A673 (cell line): ENCODE results near the gene GABRG3. TPM values are rescaled to one million over a fixed set of nuclear protein-coding genes. Genes with fewer than 3 reads are reported as not detected.

Experiments
- Bru-seq: library from RNA; stranded (reverse); fragments of 400-500 nt; gene quantifications from one replicate; lab custom pipeline; 2021; lab: Mats Ljungman, UMichigan
- BruChase-seq, 2 experiments: library from RNA; stranded (reverse); fragments of 400-500 nt; gene quantifications; one replicate each; lab custom pipeline; 2021; lab: Mats Ljungman, UMichigan
- BruUV-seq: library from RNA; stranded (reverse); fragments of 400-500 nt; replicated peaks from 2 replicates; lab custom pipeline; 2021; lab: Mats Ljungman, UMichigan
- CTCF ChIA-PET: fragments of 300-600 bp; sonication (Branson Sonifier 250); formaldehyde crosslinking; loops from one replicate; lab custom pipeline; 2022; ENCODE audit warnings: antibody characterized with exemption; lab: Charles Lee
- POLR2A ChIA-PET: fragments of 300-600 bp; sonication (Branson Sonifier 250); formaldehyde crosslinking; loops from one replicate; lab custom pipeline; 2022; ENCODE audit warnings: antibody characterized with exemption; ENCODE audit not compliant: low non-redundant PET; lab: Charles Lee
- DNase-seq: peaks from one replicate; pipeline ENCODE4 v3.0.0-alpha.2; 2015; ENCODE audit warnings: low spot score
- H3K27ac ChIP-seq: fragments of 200-600 bp; sonication (generic); 2 replicates; pipeline ENCODE4 v1.5.1; 2016; ENCODE audit warnings: mixed run types, low read depth, mild to moderate bottlenecking, mixed read lengths, antibody characterized with exemption, low read length; ENCODE audit not compliant: poor library complexity, severe bottlenecking
- H3K27me3 ChIP-seq: fragments of 200-600 bp; sonication (generic); replicated peaks from 2 replicates; pipeline ENCODE4 v1.6.1; 2017; ENCODE audit warnings: mixed run types, low read depth, mild to moderate bottlenecking, mixed read lengths, antibody characterized with exemption, low read length; ENCODE audit not compliant: insufficient read depth, poor library complexity
- H3K36me3 ChIP-seq: fragments of 200-600 bp; sonication (generic); 2 replicates; pipeline ENCODE4 v1.6.1; 2016; ENCODE audit warnings: mixed run types, mild to moderate bottlenecking, mixed read lengths, antibody characterized with exemption, low read length; ENCODE audit not compliant: insufficient read depth, poor library complexity, severe bottlenecking
- H3K4me1 ChIP-seq: fragments of 200-600 bp; sonication (generic); 2 replicates; pipeline ENCODE4 v1.6.1; 2017; ENCODE audit warnings: mixed run types, mild to moderate bottlenecking, mixed read lengths, antibody characterized with exemption, low read length; ENCODE audit not compliant: insufficient read depth, poor library complexity, severe bottlenecking
- H3K4me3 ChIP-seq: fragments of 200-600 bp; sonication (generic); 2 replicates; pipeline ENCODE4 v1.5.1; 2016; ENCODE audit warnings: low read depth, mixed run types, mild to moderate bottlenecking, mixed read lengths, low read length; ENCODE audit not compliant: poor library complexity, severe bottlenecking
- H3K9me3 ChIP-seq: fragments of 200-600 bp; sonication (generic); 2 replicates; pipeline ENCODE4 v1.6.1; 2016; ENCODE audit warnings: mixed run types, low read depth, mild to moderate bottlenecking, mixed read lengths, antibody characterized with exemption, low read length; ENCODE audit not compliant: poor library complexity, severe bottlenecking
- CTCF ChIP-seq: fragments of 300-800, 200-600 bp; sonication (generic); conservative IDR thresholded peaks from 2 replicates; pipeline ENCODE4 v1.5.1; 2017; ENCODE audit warnings: low read depth, mild to moderate bottlenecking, antibody characterized with exemption, low read length, moderate library complexity, mixed read lengths
- EZH2 ChIP-seq: fragments of 200-600 bp; sonication (generic); IDR thresholded peaks from 2 replicates; pipeline ENCODE4 v1.6.1; 2017; ENCODE audit warnings: borderline replicate concordance, low read depth, mild to moderate bottlenecking, mixed read lengths, antibody characterized with exemption, low read length; ENCODE audit not compliant: poor library complexity, severe bottlenecking
- intact Hi-C: fragments of 100-400 bp; cut with micrococcal nuclease; formaldehyde crosslinking; loops from one replicate; pipeline ENCODE4 v1.10.0; 2022; ENCODE audit not compliant: unreplicated experiment
- long read RNA-seq: library from polyadenylated mRNA; stranded (forward); transcript quantifications from one replicate; pipeline ENCODE4 v2.0.0, GENCODE V29; 2022
- total RNA-seq: library from RNA; stranded (reverse); gene quantifications from 2 replicates; pipeline ENCODE4 v1.2.3, GENCODE V29; 2021

GABRG3 gene
- total RNA-seq (not detected in 2 replicates), Bru-seq, nascent RNA (percentile 0 among the genes with signal in this experiment), BruChase-seq, experiment 1, labeled RNA remaining after a 2-hour chase (not detected), BruChase-seq, experiment 2, labeled RNA remaining after a 6-hour chase (percentile 0 among the genes with signal in this experiment)
- long read RNA-seq = 0 reads

GRCh38 chr15:26970712-26971210 is at the start of gene GABRG3:
TSS of gene GABRG3 (plus strand) at chr15:26971181.
- DNase-seq = no peak
- BruUV-seq = no TSS peak
- no peak within 1 kb of the TSS for H3K27ac ChIP-seq
- POLR2A ChIA-PET = no interaction called here
- intact Hi-C loops = no loop called here
- no peaks in the 10 kb centered on the region for H3K36me3 ChIP-seq
- H3K9me3 ChIP-seq = peaks cover 11% of the 10 kb centered on the region
- TF ChIP-seq EZH2 = no peak
- TF ChIP-seq CTCF = no peak
- no peaks in the 10 kb centered on the region for H3K4me1 ChIP-seq
- CTCF ChIA-PET = no interaction called here
- H3K27me3 ChIP-seq = no peaks in the 10 kb centered on the region
- H3K4me3 ChIP-seq = no peak within 1 kb of the TSS

- Histone ChIP-seq H3K9me3 (peaks cover 61% of the 10 kb centered on the region), H3K36me3 (no peaks in the 10 kb centered on the region), H3K27ac (no peak overlapping the region), H3K4me1 (no peaks in the 10 kb centered on the region), H3K4me3 (no peak overlapping the region), H3K27me3 (no peaks in the 10 kb centered on the region)
- ChIA-PET POLR2A (no interaction called here), CTCF (no interaction called here)
- BruUV-seq = no TSS peak
- DNase-seq = no peak
- no peak for TF ChIP-seq CTCF
- no peak for TF ChIP-seq EZH2
- intact Hi-C loops = no loop called here
These were observed 49.5 kb upstream of the GABRG3 start for GRCh38 chr15:26921433-26921832.

- no peaks in the 10 kb centered on the region for H3K4me1 ChIP-seq
- H3K27ac ChIP-seq = no peak overlapping the region
- intact Hi-C loops = no loop called here
- ChIA-PET POLR2A (no interaction called here), CTCF (no interaction called here)
- peaks cover 30% of the 10 kb centered on the region for H3K9me3 ChIP-seq
- DNase-seq = no peak
- no peaks in the 10 kb centered on the region for H3K36me3 ChIP-seq
- no peak overlapping the region for H3K4me3 ChIP-seq
- TF ChIP-seq EZH2 (no peak), CTCF (no peak)
- H3K27me3 ChIP-seq = no peaks in the 10 kb centered on the region
- BruUV-seq = no TSS peak
These were observed 44.9 kb upstream of the GABRG3 start for GRCh38 chr15:26926081-26926480.
